22Rv1 (cell line): ENCODE data around the gene TAP2.

Experiments
- H3K27ac ChIP-seq: fragments of 450-650 bp; 2 replicates; pipeline ENCODE4 v1.5.1; 2017
- ZFX ChIP-seq: fragments of 450-650 bp; IDR thresholded peaks from 2 replicates; pipeline ENCODE4 v1.6.1; 2017; ENCODE audit warnings: antibody characterized with exemption, borderline replicate concordance
- TF ChIP-seq, protein P1 (sequence below): fragments of 450-650 bp; IDR thresholded peaks from 2 replicates; pipeline ENCODE4 v1.5.1; 2017; ENCODE audit warnings: mild to moderate bottlenecking

TAP2 gene

DNA sequence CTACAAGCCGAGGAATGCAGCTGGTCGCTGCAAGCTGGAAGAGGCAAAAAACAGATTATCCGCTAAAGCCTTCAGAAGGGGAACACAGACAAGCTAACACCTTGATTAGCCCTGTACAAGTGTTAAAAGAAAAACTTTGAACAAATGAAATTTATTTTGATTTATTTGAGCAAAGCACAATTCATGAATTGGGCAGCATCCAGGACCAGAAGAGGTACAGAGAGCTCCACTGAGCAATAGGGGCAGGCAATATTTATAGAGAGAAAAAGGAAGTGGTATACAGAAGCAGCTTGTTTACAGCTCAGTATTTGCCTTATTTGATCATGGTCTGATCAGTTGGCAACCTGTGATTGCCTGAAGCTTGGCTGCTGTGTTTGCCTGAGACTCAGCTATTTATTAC, 39.4 kb downstream of the TAP2 start:
- TF ChIP-seq ZFX: no peak
- TF ChIP-seq, protein P1, sequence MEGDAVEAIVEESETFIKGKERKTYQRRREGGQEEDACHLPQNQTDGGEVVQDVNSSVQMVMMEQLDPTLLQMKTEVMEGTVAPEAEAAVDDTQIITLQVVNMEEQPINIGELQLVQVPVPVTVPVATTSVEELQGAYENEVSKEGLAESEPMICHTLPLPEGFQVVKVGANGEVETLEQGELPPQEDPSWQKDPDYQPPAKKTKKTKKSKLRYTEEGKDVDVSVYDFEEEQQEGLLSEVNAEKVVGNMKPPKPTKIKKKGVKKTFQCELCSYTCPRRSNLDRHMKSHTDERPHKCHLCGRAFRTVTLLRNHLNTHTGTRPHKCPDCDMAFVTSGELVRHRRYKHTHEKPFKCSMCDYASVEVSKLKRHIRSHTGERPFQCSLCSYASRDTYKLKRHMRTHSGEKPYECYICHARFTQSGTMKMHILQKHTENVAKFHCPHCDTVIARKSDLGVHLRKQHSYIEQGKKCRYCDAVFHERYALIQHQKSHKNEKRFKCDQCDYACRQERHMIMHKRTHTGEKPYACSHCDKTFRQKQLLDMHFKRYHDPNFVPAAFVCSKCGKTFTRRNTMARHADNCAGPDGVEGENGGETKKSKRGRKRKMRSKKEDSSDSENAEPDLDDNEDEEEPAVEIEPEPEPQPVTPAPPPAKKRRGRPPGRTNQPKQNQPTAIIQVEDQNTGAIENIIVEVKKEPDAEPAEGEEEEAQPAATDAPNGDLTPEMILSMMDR: no peak
- H3K27ac ChIP-seq: no peak overlapping the region

DNA sequence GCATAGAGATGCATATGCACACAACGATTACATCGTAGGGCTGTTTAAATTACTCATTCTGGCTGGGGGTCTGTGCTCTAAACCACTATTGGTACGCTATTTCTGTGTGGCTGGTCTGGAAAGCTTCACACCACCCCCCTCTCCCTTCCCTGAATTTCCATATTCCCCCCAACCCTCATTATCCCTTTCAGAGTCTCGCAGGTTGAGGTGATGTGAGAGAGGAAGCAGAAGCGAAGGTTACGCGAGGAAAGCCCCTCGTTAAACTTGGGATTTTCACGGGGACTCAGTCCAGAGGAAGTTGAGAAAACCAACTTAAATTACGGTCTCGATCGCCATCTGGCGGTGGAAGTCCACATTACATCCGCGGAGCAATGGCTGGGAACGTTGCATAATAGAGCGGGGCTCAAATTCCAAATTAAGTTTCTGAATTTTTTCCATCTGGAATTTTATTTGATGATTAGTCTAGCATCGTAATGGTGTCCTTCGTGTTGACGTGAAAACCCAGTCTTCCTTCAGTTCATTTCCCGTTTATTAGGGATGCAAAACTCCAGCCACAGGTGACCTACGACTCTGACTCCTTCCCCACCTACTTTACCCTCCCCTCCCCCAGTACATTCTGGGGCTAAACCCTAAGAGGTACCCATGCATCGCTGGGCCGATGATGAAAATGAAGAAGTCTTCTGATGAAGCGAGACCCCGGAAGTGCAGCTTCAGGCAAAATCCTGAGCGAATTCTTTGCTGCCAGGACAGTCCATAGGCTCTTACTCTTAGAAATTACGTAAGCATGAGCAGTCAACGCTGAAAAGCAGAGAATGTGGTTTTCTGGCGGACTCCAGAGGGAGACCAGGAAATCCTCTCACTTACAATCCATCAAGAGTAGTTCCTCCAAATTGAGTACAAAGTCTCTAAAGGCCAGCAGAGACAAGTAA, 41.4 kb downstream of the TAP2 start:
- no peak for TF ChIP-seq ZFX
- TF ChIP-seq, protein P1: peak; percentile 84
- no peak overlapping the region for H3K27ac ChIP-seq

DNA sequence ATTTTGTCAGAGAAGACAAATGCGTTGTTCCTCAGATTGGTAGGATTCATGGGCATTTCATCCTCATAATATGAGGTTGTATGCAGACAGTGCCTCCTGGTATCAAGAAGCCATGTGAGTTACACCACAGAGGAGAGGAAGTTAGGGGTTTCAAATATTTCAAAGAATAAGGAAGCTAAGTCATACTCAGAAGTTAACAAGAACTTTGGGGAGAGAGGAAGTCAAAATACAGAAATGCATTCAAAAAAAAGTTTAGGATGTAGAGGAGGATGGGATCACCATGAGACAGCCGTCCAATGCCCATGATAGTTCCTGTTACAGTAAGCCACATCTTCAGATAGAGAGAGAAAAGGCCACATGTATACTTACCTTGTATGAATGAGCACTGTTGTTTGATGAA, 44.0 kb downstream of the TAP2 start:
- TF ChIP-seq, protein P1: no peak
- TF ChIP-seq ZFX: no peak

DNA sequence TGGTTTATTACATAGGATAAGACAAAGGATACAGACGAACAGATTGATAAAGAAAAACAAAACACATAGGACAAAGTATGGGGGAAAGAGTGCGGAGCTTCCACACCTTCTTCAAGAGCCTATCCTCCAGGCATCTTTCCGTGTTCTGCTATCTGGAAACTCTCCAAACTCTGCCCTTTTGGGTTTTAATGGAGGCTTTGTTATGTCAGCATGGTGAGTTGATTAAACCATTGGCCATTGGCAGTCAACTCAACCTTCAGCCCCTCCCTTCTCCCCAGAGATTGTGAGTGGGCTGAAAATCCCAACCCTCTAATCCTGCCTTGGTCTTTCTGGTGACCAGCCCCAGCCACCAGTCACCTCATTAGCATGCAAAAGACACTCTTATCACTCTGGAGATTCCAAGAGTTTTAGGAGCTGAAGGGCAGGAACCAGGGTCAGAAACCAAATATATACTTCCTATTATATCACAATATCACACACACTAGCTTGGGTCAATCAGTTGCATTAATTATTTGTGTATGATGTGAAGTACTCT, 45.6 kb downstream of the TAP2 start:
- TF ChIP-seq ZFX: no peak
- TF ChIP-seq, protein P1: no peak
- H3K27ac ChIP-seq: no peak overlapping the region

More for the DNA sequence above, 44.0 kb downstream of the TAP2 start:
- no peak overlapping the region for H3K27ac ChIP-seq

DNA sequence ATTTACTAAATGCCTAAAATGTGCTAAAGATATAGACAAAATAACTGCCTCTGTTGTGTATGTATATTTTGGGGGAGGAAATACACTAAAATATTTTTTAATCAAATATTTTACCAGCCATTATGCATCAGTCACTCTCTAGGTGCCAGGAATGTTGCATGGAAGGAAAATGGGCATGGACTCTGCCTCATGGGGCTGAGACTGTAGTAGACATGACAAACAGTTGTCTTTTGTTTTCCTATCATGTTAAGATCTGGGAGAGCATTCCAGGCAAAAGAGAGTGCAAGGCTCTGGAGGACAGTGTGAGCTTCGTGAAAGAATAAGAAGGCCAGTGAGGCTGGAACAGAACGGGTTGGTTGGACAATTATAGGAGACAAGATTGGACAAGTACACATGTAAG, 48.2 kb downstream of the TAP2 start:
- H3K27ac ChIP-seq: no peak overlapping the region
- TF ChIP-seq ZFX: no peak
- TF ChIP-seq, protein P1: no peak
